RWPE1 (cell line): ENCODE data around the gene ADA.

Experiments
- CTCF ChIA-PET: fragments of 350-600 bp; sonication (Branson Sonifier 250); formaldehyde crosslinking; extraction: SDS; loops from one replicate; lab custom pipeline; 2021; lab: Yijun Ruan, JAX
- POLR2A ChIA-PET: fragments of 400-600 bp; formaldehyde crosslinking; extraction: SDS; loops from one replicate; lab custom pipeline; 2020; ENCODE audit warnings: antibody characterized with exemption; ENCODE audit not compliant: low non-redundant PET; lab: Yijun Ruan, JAX
- DNase-seq: peaks from one replicate; pipeline ENCODE4 v3.0.0; 2012; ENCODE audit warnings: low spot score
- H3K27ac ChIP-seq: fragments of 450-650 bp; 2 replicates; pipeline ENCODE4 v1.5.1; 2017
- CTCF ChIP-seq: fragments of 450-650 bp; conservative IDR thresholded peaks from 2 replicates; pipeline ENCODE4 v1.5.1; 2017; ENCODE audit warnings: low read depth, mild to moderate bottlenecking

Gene ADA

GRCh38 chr20:44689809-44690208 lies 38.3 kb upstream of the ADA start:
- no peak for TF ChIP-seq CTCF
- no peak for DNase-seq
- H3K27ac ChIP-seq = no peak overlapping the region
- ChIA-PET POLR2A (no interaction called here), CTCF (interaction anchor here (0.7 to 1.2 kb wide), 3 partner anchors 44 to 177 kb away, joined by 3 to 6 read pairs (median 6); no protein-coding TSS in a partner anchor)

- DNase-seq = no peak
- CTCF ChIA-PET = interaction anchor here (0.6 to 6.2 kb wide), 3 partner anchors 44 to 292 kb away, joined by 3 to 184 read pairs (median 4); partner anchors contain the start of gene TOMM34
- no peak for TF ChIP-seq CTCF
- no peak overlapping the region for H3K27ac ChIP-seq
- POLR2A ChIA-PET = no interaction called here
Measured at GRCh38 chr20:44688053-44688625, 36.6 kb upstream of the ADA start.

GRCh38 chr20:44686934-44687333 lies 35.4 kb upstream of the ADA start:
- CTCF ChIA-PET = interaction anchor here (6.2 kb wide), 1 partner anchor 45 kb away, joined by 184 read pairs; no protein-coding TSS in a partner anchor
- no peak for TF ChIP-seq CTCF
- no peak for DNase-seq
- POLR2A ChIA-PET = no interaction called here
- H3K27ac ChIP-seq = no peak overlapping the region

GRCh38 chr20:44684047-44684967 lies 32.8 kb upstream of the ADA start:
- H3K27ac ChIP-seq = no peak overlapping the region
- POLR2A ChIA-PET = interaction anchor here (0.6 to 1.0 kb wide), 2 partner anchors 32 to 158 kb away, joined by 3 to 8 read pairs; no protein-coding TSS in a partner anchor
- CTCF ChIA-PET = interaction anchor here (0.5 to 6.2 kb wide), 51 partner anchors 11 to 621 kb away, joined by 3 to 184 read pairs (median 4); partner anchors contain the start of gene ADA
- no peak for TF ChIP-seq CTCF
- no peak for DNase-seq

GRCh38 chr20:44683263-44684046 lies 32.0 kb upstream of the ADA start:
- ChIA-PET CTCF (interaction anchor here (0.5 to 6.2 kb wide), 51 partner anchors 15 to 1237 kb away, joined by 3 to 184 read pairs (median 3); partner anchors contain the start of gene ADA), POLR2A (interaction anchor here (0.6 to 1.0 kb wide), 2 partner anchors 31 to 38 kb away, joined by 3 to 12 read pairs; no protein-coding TSS in a partner anchor)
- H3K27ac ChIP-seq = no peak overlapping the region
- DNase-seq = peak; percentile 93
- TF ChIP-seq CTCF = peak; percentile 94
